NCI-H510A treated with DMSO at 0.1 percent for 48 hours (cell line): Measurements from ENCODE around the gene WDR47.
"Not testable (repeated sequence)": the region's sequence is repeated elsewhere in the genome, so short reads cannot be mapped to it uniquely, and the experiment has no call there.

ENCODE experiments used
- DNase-seq: peaks from one replicate; lab custom pipeline; 2025; lab: John Stamatoyannopoulos, UW

The WDR47 gene

DNA sequence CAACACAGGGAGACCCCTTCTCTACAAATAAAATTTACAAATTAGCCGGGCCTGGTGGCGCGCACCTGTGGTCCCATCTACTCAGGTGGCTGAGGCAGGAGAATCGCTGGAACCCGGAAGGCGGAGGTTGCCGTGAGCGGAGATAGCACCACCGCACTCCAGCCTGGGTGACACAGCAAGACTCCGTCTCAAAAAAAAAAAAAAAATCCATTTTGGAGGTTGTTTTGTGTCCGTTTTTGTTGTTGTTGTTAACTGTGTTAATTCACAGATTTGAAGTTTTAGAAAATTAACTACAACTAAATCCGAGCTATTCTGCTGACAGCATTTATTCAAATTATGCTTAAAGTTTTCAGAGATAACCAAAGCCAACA lies 79.2 kb downstream of the WDR47 start:
- DNase-seq, result no peak

DNA sequence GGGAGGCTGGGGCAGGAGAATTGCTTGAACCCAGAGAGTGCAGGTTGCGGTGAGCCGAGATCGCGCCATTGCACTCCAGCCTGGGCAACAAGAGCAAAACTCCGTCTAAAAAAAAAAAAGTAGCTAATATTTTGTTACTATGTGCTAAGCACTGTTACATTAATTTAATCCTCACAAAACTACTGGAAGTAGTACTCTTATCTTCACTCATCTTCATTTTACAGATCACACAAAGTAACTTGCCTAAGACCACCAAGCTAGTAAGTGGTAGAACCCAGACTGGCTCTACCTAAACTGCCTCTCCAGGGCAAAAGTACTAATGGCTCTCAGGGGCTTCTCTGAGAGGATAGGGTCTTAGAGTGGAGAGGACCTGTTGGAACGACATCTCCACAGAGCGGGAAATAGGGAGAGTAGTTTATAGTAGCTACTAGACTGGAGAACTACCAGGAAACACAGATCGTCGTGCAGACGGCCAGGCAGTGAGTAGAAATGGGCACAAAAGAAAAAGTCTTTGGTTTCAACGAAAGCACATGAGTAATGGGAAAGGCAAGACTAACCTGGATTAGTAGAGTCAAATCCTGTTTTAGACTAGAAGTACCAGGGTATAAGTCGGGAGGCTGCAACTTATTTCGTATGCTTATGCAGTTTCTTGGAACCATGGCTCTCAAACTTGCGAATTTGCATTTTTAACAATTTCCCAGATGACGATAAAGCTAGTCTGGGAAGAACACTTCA lies 80.0 kb downstream of the WDR47 start:
- DNase-seq, result peak; percentile 15

DNA sequence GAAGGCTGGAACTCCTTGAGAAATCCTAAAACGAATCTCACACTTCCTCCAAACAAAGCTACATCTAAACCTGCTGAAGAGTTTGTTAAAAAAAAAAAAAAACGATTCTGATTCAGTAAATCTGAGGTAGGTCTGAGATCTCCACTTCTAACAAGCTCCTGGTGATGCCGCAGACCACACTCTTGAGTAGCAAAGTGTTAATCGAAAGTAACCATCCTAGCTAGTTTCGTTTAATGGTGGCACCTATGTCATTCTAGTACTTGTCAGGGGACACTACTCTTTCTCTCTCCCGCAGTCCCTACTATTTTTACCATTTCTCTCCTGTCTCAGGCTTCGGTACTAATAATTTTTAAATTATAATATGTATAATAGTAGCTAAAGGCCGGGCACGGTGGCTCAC lies 80.7 kb downstream of the WDR47 start:
- no peak for DNase-seq

DNA sequence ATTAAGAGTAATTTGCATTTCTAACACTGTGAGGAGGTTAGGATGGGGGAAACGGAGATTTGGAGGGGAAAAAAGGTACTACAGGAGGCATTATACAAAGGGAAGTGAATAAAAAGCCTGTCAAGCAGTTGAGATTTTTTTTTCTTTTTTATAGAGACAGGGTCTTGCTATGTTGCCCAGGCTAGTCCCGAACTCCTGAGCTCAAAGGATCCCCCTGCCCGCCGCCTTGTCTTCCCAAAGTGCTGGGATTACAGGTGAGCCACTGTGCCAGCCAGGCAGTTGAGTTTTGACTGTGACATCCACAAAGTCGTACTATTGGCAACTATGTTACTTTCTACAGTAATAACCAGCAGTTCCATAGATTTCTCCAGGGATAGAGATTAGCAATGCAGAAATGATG lies 81.2 kb downstream of the WDR47 start:
- no peak for DNase-seq

DNA sequence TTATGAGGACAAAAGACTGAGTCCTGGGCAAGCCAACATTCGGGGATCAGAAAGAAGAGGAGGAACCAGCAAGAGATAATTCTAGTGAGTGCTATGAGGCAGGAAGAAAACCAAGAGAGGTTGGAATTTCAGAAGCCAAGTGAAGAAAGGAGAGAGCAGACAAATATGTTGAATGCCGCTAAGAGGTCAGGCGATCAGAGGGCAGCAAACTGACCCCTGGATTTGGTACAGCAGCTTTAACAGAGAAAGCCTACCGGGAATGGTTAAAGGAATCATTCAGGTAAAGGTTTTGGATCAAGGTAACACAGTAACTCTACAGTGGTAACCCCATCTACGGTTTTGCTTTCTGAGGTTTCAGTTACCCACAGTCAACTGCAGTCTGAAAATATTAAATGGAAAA lies 84.0 kb downstream of the WDR47 start:
- no peak for DNase-seq

DNA sequence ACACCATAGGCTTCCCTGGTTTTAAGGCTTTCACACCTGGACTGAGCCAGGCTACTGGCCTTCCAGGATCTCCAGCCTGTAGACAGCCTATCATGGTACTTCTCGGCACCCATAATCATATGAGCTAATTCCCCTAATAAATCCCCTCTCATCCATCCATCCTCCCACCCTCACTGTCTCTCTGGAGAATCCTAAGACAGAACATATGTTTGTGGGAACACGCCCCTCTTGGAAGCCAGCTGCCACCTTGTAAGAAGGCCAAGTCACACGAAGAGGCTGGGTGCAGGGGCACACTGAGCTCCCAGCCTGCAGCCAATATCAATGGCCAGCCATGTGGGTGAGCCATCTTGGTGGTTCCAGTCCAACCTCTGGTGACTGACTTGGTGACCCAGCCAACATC lies 86.0 kb downstream of the WDR47 start:
- no peak for DNase-seq

DNA sequence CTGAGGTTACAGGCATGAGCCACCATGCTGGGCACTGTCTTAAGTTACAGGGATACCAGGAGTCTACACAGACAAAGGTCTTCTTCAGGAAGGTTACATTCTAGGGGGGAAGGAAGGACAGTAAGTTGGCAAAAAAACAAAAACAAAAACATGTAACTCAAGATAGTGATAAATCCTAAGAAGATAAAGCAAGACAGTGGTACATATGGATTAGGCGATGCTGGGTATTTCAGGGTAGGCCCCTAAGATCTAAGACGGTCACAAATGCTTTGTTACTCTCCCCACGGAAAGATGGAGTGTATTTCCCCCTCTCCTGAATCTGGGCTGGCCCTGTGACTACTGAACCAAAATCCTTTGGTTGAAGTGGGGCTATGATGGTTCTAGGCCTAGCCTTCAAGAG lies 86.8 kb downstream of the WDR47 start:
- no peak for DNase-seq

DNA sequence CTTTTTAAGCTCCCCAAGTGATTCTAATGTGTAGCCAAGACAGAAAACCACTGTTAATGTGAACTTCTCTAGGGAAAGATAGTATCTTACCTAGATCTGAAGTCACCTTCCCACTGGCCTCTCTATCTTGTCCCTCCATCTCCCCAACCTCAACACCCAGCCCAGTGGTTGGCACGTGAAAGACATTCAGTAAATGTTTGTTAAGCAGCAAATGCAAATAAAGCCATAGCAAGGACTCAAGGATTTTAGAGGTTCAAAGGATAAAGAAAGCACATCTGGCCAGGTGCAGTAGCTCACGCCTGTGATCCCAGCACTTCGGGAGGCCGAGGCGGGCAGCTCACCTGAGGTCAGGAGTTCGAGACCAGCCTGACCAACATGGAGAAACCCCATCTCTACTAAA lies 88.5 kb downstream of the WDR47 start:
- no peak for DNase-seq

DNA sequence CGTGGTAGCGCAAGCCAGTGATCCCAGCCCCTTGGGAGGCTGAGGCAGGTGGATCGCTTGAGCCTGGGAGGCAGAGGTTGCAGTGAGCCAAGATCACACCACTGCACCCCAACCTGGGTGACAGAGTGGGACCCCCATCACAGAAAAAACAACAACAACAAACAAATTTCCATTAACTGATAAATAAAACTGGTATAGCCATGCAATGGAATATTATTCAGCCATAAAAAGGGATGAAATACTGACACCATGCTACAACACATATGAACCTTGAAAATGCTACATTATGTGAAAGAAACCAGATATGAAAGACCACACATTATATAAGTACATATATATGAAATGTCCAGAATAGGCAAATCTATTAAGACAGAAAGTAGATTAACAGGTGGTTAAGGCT lies 90.7 kb downstream of the WDR47 start:
- no peak for DNase-seq

DNA sequence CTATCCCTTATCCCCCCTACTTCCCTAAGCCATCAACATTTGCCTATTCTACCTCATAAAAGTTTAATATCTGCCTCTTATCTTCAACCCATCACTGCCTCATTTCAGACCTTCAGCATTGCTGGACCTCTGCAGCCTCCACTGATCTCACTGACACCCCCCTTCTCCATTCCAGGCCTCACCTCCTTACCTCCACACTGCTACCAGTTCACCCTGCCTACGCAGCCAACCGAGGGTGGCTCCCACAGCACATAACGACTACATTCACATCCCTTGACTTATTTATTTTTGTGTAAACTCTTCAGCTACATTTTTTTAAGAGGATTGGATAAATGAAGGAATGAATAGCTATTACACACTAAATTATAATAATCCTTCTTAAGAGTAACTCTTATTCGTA lies 92.9 kb downstream of the WDR47 start:
- no peak for DNase-seq

DNA sequence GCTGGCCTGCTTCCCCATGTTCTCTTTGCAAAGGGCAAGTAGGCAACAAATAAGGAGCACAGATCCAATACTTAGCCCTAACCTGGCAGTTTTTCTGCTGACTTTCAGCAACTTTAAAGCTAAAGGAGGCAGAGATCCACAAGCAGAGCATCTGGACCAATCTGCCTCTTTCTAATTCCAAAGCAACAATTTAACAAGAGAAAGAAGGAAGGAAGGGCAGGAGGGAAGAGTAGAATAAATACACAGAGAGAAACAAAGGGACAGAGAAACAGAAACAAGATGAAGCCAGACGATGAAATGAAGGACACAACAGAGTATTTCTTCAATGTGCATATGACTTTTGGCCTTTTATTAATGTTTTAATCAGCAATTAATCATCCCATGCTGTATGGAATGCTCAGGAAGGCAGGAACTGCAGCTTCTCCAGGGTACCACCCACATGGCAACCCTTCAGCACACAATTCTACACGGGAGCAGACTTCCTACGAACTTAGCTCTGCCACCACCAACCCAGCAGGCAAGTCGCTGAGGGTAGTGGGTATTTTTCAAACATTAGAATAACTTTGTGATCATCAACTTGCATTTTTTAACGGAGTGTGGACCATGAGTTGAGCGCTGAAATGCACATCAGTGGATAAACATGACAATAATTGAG lies 93.9 kb downstream of the WDR47 start:
- DNase-seq, result no peak

DNA sequence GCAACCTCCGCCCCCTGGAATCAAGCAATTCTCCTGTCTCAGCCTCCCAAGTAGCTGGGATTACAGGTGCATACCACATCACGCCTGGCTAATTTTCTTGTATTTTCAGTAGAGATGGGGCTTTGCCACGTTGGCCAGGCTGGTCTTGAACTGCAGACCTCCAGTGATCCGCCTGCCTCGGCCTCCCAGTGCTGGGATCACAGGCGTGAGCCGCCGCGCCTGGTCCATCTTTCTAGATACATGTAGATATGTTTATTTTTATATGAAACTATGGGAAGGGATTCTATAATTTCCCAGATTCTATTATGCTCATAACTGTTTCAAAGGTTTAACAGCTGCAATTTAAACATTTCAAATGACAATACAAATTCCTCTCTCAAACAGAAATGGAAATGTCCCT lies 105.7 kb downstream of the WDR47 start:
- no peak for DNase-seq

DNA sequence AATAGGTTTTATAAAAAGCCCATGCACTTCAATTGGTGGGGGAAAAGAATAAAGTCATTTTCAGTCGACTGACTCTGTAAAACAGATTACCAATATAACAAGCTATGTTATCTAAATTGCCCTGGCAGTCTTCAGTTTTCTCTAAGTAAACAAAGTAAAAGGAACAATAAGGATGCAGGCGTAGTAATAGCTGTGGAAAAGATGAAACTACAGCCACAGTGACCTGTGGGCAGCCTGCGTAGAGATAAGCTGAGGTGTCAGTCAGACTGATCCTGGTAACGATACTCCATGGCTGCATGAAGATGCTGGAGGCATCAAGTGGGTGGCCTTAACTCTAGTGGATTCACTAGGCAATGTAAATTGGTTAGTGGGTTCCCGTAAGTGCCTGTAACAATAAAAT lies 108.0 kb downstream of the WDR47 start:
- no peak for DNase-seq

DNA sequence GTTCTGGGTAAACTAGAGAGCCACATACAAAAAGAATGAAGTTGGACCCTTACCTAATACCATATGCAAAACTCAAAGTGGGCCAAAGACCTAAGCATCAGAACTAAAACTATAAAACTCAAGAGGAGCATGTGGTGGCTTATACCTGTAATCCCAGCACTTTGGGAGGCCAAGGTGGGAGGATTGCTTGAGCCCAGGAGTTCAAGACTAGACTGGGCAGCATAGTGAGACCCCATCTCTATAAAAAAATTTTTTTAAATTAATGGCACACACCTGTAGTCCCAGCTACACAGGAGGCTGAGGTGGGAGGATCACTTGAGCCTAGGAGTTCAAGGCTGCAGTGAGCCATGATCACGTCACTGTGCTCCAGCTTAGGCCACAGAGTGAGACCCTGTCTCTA lies 114.3 kb downstream of the WDR47 start:
- not testable (repeated sequence) for DNase-seq

DNA sequence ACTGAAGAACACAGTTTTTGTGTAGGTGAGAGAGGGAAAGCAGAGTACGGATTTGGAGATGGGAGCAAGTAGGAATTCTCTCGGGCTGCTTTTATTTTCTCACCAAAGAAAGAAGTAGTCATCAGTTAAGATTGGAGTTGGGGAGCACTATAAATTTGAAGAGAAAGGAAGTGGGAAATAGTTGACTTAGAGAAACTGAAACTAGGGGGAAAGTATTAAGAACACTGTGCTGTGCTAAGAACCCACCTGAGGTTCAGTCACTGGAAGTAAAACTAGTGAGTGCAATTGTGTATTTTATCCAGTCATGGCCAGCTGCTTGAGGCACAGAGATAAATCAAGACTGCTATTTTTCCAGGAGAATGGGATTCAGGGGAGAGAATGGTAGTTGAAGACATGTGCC lies 116.0 kb downstream of the WDR47 start:
- DNase-seq, result no peak
